ENCODE results near the gene DRD2.

The DRD2 gene

DNA sequence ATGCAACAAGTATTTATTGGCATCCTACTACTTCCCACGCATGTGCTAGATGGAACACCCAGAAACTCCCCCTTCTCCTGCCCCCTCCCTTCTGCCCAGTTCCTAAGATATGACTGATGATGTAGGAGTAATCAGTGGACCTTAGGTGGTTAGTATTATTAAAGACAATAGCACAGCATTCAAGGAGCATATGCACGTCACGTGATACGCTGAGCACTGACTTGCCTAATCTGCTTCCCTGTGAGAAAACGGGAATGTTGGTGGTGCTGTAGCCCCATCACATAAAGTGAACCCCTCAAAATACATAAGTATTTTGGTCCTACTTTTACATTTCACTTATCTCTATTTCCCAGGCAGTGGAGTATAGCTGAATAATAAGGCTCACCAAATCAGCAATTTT, 12.4 kb downstream of the DRD2 start:
- TF ChIP-seq, protein P1, sequence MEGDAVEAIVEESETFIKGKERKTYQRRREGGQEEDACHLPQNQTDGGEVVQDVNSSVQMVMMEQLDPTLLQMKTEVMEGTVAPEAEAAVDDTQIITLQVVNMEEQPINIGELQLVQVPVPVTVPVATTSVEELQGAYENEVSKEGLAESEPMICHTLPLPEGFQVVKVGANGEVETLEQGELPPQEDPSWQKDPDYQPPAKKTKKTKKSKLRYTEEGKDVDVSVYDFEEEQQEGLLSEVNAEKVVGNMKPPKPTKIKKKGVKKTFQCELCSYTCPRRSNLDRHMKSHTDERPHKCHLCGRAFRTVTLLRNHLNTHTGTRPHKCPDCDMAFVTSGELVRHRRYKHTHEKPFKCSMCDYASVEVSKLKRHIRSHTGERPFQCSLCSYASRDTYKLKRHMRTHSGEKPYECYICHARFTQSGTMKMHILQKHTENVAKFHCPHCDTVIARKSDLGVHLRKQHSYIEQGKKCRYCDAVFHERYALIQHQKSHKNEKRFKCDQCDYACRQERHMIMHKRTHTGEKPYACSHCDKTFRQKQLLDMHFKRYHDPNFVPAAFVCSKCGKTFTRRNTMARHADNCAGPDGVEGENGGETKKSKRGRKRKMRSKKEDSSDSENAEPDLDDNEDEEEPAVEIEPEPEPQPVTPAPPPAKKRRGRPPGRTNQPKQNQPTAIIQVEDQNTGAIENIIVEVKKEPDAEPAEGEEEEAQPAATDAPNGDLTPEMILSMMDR (IDR thresholded peaks at IDR 0.05), result no peak
- H3K27ac ChIP-seq, result no peak overlapping the region
- no peak overlapping the region for H3K4me2 ChIP-seq (ENCODE audit: low read length)
- no peaks in the 10 kb centered on the region for H3K27me3 ChIP-seq (ENCODE audit: control insufficient read depth, insufficient read depth, low read length)
- H3K4me3 ChIP-seq (ENCODE audit: low read depth, low read length), result no peak overlapping the region
- no peaks in the 10 kb centered on the region for H3K79me2 ChIP-seq
- H3K4me1 ChIP-seq, result no peaks in the 10 kb centered on the region
- H3K9me3 ChIP-seq (ENCODE audit: control insufficient read depth, low read length), result no peaks in the 10 kb centered on the region
- H3K9ac ChIP-seq, result no peak overlapping the region
- H2AFZ ChIP-seq, result no peak overlapping the region
- H3K36me3 ChIP-seq (ENCODE audit: control insufficient read depth, insufficient read depth, low read length), result no peaks in the 10 kb centered on the region

DNA sequence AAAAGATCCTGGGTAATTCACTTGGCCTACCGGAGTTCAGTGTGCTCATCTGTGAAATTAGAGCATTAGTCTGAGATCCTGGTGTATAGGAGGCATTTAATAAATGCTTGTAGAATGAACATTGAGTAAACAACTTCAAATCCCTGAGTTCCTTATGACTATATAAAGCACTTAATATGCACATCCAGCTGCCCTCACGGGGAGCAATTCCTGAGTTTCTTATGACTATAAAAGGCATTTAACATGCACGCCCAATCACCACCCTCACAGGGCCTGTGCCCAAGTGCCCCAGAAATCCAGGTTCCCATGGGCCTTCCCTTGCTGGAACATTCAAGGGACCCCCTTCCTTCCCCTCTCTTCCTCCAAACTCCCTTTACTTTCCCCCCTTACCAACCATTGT, 13.6 kb downstream of the DRD2 start:
- Histone ChIP-seq H3K4me1 (no peaks in the 10 kb centered on the region), H3K4me3 (ENCODE audit: low read depth, low read length) (no peak overlapping the region), H3K27me3 (ENCODE audit: control insufficient read depth, insufficient read depth, low read length) (no peaks in the 10 kb centered on the region), H3K4me2 (ENCODE audit: low read length) (no peak overlapping the region), H3K36me3 (ENCODE audit: control insufficient read depth, insufficient read depth, low read length) (no peaks in the 10 kb centered on the region), H3K9ac (no peak overlapping the region), H3K27ac (no peak overlapping the region), H3K79me2 (no peaks in the 10 kb centered on the region), H2AFZ (no peak overlapping the region), H3K9me3 (ENCODE audit: control insufficient read depth, low read length) (no peaks in the 10 kb centered on the region)
- TF ChIP-seq, protein P1 (IDR thresholded peaks at IDR 0.05), result no peak

DNA sequence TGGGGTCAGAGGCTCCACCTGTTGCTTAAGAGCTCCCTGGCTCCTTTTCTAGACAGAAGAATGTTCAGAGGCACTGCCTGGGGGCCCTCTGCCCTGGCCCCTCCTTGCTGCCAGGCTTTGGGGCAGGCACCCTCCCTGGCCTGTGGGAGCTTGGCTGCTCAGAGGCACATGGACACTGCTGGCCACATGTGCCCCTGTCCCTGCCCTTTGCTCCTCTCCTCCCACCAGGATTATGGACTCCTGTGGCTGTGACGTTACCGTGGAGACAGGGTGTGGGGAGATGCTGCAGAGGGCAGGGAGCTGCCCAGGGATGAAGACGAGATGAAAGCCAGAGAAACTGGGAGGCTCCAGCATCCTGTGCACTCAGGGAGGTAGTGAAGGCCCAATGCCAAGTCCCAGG, 14.7 kb downstream of the DRD2 start:
- Histone ChIP-seq H2AFZ (no peak overlapping the region), H3K9me3 (ENCODE audit: control insufficient read depth, low read length) (no peaks in the 10 kb centered on the region), H3K4me2 (ENCODE audit: low read length) (no peak overlapping the region), H3K36me3 (ENCODE audit: control insufficient read depth, insufficient read depth, low read length) (no peaks in the 10 kb centered on the region), H3K4me3 (ENCODE audit: low read depth, low read length) (no peak overlapping the region), H3K4me1 (no peaks in the 10 kb centered on the region), H3K79me2 (no peaks in the 10 kb centered on the region), H3K27me3 (ENCODE audit: control insufficient read depth, insufficient read depth, low read length) (no peaks in the 10 kb centered on the region), H3K27ac (no peak overlapping the region), H3K9ac (no peak overlapping the region)
- TF ChIP-seq, protein P1 (IDR thresholded peaks at IDR 0.05), result no peak

DNA sequence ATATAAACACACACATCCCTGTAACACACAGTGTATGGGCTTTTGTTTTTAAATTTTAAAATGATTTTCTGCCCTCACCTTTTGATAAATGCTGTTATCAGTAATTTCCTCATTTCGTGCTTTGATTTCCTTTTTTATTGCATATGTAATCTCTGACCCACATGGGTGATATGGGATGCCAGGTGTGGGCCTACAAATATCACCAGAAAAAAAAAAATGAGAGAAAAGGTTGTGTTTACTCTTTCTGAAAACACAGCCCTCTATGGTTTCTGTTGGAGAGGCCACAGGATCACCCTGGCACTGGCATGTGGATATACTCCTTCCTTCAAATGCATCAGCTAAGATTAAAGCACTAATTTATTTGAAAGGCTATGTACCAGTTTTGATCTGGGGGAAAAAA, 17.0 kb downstream of the DRD2 start:
- Histone ChIP-seq H3K4me3 (ENCODE audit: low read depth, low read length) (no peak overlapping the region), H3K4me2 (ENCODE audit: low read length) (no peak overlapping the region), H3K36me3 (ENCODE audit: control insufficient read depth, insufficient read depth, low read length) (no peaks in the 10 kb centered on the region), H3K4me1 (no peaks in the 10 kb centered on the region), H2AFZ (no peak overlapping the region), H3K27me3 (ENCODE audit: control insufficient read depth, insufficient read depth, low read length) (no peaks in the 10 kb centered on the region), H3K9me3 (ENCODE audit: control insufficient read depth, low read length) (no peaks in the 10 kb centered on the region), H3K79me2 (no peaks in the 10 kb centered on the region), H3K27ac (no peak overlapping the region), H3K9ac (no peak overlapping the region)
- TF ChIP-seq, protein P1 (IDR thresholded peaks at IDR 0.05), result no peak

DNA sequence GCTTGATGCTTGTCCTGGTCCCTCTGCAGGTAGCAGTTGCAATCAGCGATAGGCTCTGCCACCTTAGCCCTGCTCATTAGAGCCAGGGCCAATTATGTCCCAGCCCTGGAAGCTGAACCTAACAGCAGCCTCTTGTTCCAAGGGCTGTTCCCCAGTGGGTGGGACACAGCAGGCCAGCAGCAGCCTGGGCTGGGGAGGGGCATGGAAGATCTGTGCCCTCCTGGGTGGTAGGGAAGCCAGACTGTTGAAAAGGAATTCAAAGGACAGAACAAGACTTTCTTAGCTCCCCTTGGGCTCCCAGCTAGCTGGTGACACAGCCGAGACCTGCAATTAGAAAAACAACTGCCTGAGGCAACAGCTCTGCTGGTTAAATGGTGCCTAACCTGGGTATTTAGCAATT, 17.4 kb downstream of the DRD2 start:
- no peak overlapping the region for H3K27ac ChIP-seq
- TF ChIP-seq, protein P1 (IDR thresholded peaks at IDR 0.05), result no peak
- H3K36me3 ChIP-seq (ENCODE audit: control insufficient read depth, insufficient read depth, low read length), result no peaks in the 10 kb centered on the region
- H3K9ac ChIP-seq, result no peak overlapping the region
- no peaks in the 10 kb centered on the region for H3K9me3 ChIP-seq (ENCODE audit: control insufficient read depth, low read length)
- no peaks in the 10 kb centered on the region for H3K4me1 ChIP-seq
- H3K4me3 ChIP-seq (ENCODE audit: low read depth, low read length), result no peak overlapping the region
- no peaks in the 10 kb centered on the region for H3K27me3 ChIP-seq (ENCODE audit: control insufficient read depth, insufficient read depth, low read length)
- no peaks in the 10 kb centered on the region for H3K79me2 ChIP-seq
- no peak overlapping the region for H3K4me2 ChIP-seq (ENCODE audit: low read length)
- H2AFZ ChIP-seq, result no peak overlapping the region
